SK-N-SH treated with all-trans-retinoic acid at 6 μM for 48 hours (cell line): ENCODE data around the gene TTC7B.

Experiments used
- RARB ChIP-seq: fragments of 250-450 bp; sonication (Bioruptor Pico); IDR thresholded peaks from 2 replicates; pipeline ENCODE4 v1.8.0; 2021; ENCODE audit warnings: mild to moderate bottlenecking, moderate library complexity
- TCF4 ChIP-seq: fragments of 250-450 bp; sonication (Bioruptor Pico); IDR thresholded peaks from 2 replicates; pipeline ENCODE4 v1.8.0; 2021; ENCODE audit warnings: mild to moderate bottlenecking, moderate library complexity, borderline replicate concordance
- TOX ChIP-seq: fragments of 250-450 bp; sonication (Bioruptor Pico); IDR thresholded peaks from 2 replicates; pipeline ENCODE4 v1.8.0; 2021; ENCODE audit warnings: mild to moderate bottlenecking, moderate library complexity, borderline replicate concordance
- TF ChIP-seq, protein P1 (sequence below): fragments of 250-450 bp; sonication (Bioruptor Pico); IDR thresholded peaks from 2 replicates; pipeline ENCODE4 v1.8.0; 2020; ENCODE audit warnings: mild to moderate bottlenecking, moderate library complexity, borderline replicate concordance

DNA sequence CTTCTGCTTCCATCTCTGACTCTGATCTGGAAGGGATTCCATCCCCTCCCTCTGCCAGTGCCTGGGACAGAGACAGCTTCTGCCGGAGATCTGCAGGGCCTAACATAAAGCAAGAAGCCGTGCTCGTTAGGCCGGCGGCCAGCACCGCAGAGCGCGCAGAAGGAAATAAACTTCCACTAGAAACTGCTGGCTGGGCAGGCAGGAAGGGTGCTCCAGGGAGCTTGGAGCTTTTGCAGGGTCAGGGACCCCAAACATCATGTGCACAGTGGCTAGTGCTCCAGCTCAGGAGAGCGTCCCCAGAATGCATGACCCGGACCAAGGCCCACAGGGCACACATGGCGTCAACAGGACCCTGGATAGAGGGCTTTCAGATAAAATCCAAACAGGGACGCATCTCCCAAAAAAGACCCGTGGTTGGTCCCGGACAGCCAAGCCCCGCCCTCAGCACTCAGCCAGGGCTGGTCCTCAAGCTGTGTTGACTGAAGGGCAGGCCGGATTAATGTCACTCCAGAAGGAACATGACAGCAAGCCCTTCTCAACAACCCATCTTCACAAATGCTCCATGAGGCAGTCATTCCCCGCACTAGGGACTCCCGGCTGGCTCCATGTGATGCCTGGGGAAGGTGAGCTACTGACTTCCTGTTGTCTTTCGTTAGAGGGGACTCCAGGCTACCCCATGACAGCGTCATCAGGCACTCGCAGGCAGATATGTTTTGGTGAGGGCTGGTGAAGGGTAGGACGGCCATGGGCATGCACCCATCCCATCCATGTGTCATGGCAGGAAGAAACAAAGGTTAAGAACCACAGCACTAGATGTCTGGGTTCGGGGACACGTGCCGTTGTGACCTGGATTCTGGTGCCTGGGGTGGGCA lies 297.9 kb downstream of the TTC7B start:
- no peak for TF ChIP-seq RARB (CRISPR knock-in tag)
- no peak for TF ChIP-seq TCF4 (CRISPR knock-in tag)
- TF ChIP-seq TOX (CRISPR knock-in tag), result no peak
- TF ChIP-seq, protein P1, sequence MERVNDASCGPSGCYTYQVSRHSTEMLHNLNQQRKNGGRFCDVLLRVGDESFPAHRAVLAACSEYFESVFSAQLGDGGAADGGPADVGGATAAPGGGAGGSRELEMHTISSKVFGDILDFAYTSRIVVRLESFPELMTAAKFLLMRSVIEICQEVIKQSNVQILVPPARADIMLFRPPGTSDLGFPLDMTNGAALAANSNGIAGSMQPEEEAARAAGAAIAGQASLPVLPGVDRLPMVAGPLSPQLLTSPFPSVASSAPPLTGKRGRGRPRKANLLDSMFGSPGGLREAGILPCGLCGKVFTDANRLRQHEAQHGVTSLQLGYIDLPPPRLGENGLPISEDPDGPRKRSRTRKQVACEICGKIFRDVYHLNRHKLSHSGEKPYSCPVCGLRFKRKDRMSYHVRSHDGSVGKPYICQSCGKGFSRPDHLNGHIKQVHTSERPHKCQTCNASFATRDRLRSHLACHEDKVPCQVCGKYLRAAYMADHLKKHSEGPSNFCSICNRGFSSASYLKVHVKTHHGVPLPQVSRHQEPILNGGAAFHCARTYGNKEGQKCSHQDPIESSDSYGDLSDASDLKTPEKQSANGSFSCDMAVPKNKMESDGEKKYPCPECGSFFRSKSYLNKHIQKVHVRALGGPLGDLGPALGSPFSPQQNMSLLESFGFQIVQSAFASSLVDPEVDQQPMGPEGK (CRISPR knock-in tag), result no peak
